Measurements from ENCODE around the gene FMC1. TPM values are rescaled to one million over a fixed set of nuclear protein-coding genes. Genes with fewer than 3 reads are reported as not detected.
A peak's percentile ranks its signal among the peaks of the same experiment; 100 is the strongest.

Gene FMC1
- total RNA-seq, 1 donor from 2014 or later = 6.2 TPM

GRCh38 chr7:139389774-139390173 lies 48.6 kb downstream of the FMC1 start:
- TF ChIP-seq CTCF (IDR thresholded peaks at IDR 0.05) = no peak
- DNase-seq (ENCODE audit: low spot score) = no peak
- Mint-ChIP-seq H3K9me3 (ENCODE audit: low read depth) (no peaks in the 10 kb centered on the region), H3K4me3 (ENCODE audit: unreplicated experiment) (no peak overlapping the region), H3K27ac (ENCODE audit: unreplicated experiment) (no peak overlapping the region), H3K4me1 (ENCODE audit: low read depth) (peaks cover 12% of the 10 kb centered on the region), H3K36me3 (ENCODE audit: low read depth) (peaks cover 16% of the 10 kb centered on the region), H3K27me3 (ENCODE audit: low read depth) (no peaks in the 10 kb centered on the region)

GRCh38 chr7:139393621-139394211 lies 52.6 kb downstream of the FMC1 start:
- Mint-ChIP-seq H3K9me3 (ENCODE audit: low read depth) (no peaks in the 10 kb centered on the region), H3K36me3 (ENCODE audit: low read depth) (peaks cover 15% of the 10 kb centered on the region), H3K27me3 (ENCODE audit: low read depth) (no peaks in the 10 kb centered on the region), H3K4me3 (ENCODE audit: unreplicated experiment) (no peak overlapping the region), H3K27ac (ENCODE audit: unreplicated experiment) (no peak overlapping the region), H3K4me1 (ENCODE audit: low read depth) (peaks cover 31% of the 10 kb centered on the region)
- no peak for DNase-seq (ENCODE audit: low spot score)
- no peak for TF ChIP-seq CTCF (IDR thresholded peaks at IDR 0.05)

- Mint-ChIP-seq H3K27me3 (ENCODE audit: low read depth) (no peaks in the 10 kb centered on the region), H3K4me3 (ENCODE audit: unreplicated experiment) (no peak overlapping the region)
Measured at GRCh38 chr7:139394540-139394939, 53.4 kb downstream of the FMC1 start.

More at GRCh38 chr7:139394540-139394939, 53.4 kb downstream of the FMC1 start:
- peaks cover 18% of the 10 kb centered on the region for H3K36me3 Mint-ChIP-seq (ENCODE audit: low read depth)
- no peaks in the 10 kb centered on the region for H3K9me3 Mint-ChIP-seq (ENCODE audit: low read depth)
- DNase-seq (ENCODE audit: low spot score) = no peak
- peaks cover 31% of the 10 kb centered on the region for H3K4me1 Mint-ChIP-seq (ENCODE audit: low read depth)
- peak overlapping the region; percentile 37 for H3K27ac Mint-ChIP-seq (ENCODE audit: unreplicated experiment)
- TF ChIP-seq CTCF (IDR thresholded peaks at IDR 0.05) = no peak

Other genes with a start within 250 kb of the FMC1 start
- 33.8 to 38.3 TPM (median 34.1 TPM) in 3 replicates for gene ZC3HAV1, start 231.6 kb upstream of the FMC1 start, total RNA-seq
- gene UBN2, start 110.1 kb upstream of the FMC1 start, total RNA-seq = 13.5 to 20.4 TPM (median 15.7 TPM) in 3 replicates
- 74.3 to 95.7 TPM (median 78.4 TPM) in 3 replicates for gene LUC7L2, start 18.6 kb downstream of the FMC1 start, total RNA-seq
- not detected in 3 replicates for gene KLRG2, start 142.3 kb downstream of the FMC1 start, total RNA-seq
- gene CLEC2L, start 182.3 kb downstream of the FMC1 start, total RNA-seq = not detected in 3 replicates